Measurements from ENCODE around the gene SNX17. TPM values are rescaled to one million over a fixed set of nuclear protein-coding genes. Genes with fewer than 3 reads are reported as not detected.
"Not testable (repeated sequence)": the region's sequence is repeated elsewhere in the genome, so short reads cannot be mapped to it uniquely, and the experiment has no call there.

The SNX17 gene
- total RNA-seq, 4 donors from 2014 or later = 47.2 to 91.5 (median 56.3) TPM

DNA sequence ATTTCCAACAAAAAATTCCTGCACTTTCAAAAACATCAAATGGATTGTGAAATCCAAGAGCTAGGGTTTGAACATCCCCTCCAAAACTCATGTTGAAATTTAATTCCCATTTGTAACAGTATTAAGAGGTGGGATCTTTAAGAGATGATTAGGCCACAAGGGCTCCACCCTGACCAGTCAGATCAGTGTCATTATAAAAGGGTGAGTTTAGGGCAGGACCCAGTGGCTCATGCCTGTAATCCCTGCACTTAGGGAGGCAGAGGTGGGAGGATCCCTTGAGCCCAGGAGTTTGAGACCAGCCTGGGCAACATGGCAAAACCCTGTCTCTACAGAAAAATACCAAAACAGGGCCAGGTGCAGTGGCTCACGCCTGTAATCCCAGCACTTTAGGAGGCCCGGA is 22.8 kb upstream of the SNX17 start:
- Histone ChIP-seq H3K27ac (no peak overlapping the region), H3K9me3 (no peaks in the 10 kb centered on the region), H3K36me3 (peaks cover 0 to 3% of the 10 kb centered on the region in 2 donors), H3K4me1 (peaks cover 0 to 18% of the 10 kb centered on the region in 2 donors), H3K27me3 (no peaks in the 10 kb centered on the region), H3K4me3 (no peak overlapping the region)
- TF ChIP-seq POLR2A (IDR thresholded peaks at IDR 0.05) (no peak), CTCF (IDR thresholded peaks at IDR 0.05 in 4 of 5, conservative IDR thresholded peaks at IDR 0.05 in 1 of 5) (no peak)
- in situ Hi-C loops (cut with MboI; ENCODE audit: low sequenced_read_pairs in 4 of 4) (no loop called here), intact Hi-C loops (cut with DNase I; ENCODE audit: low total_unique reads) (no loop called here)
- ATAC-seq (peak in 1 of 2 donors; percentile 23), DNase-seq (no peak)

GRCh38 chr2:27350106-27350693 is 20.2 kb upstream of the SNX17 start:
- DNase-seq (no peak), ATAC-seq (no peak)
- no peak for TF ChIP-seq CTCF (IDR thresholded peaks at IDR 0.05 in 4 of 5, conservative IDR thresholded peaks at IDR 0.05 in 1 of 5)
- no peak for TF ChIP-seq POLR2A (IDR thresholded peaks at IDR 0.05)
- intact Hi-C loops (cut with DNase I; ENCODE audit: low total_unique reads) = no loop called here
- Histone ChIP-seq H3K27me3 (no peaks in the 10 kb centered on the region), H3K4me1 (peaks cover 22 to 43% of the 10 kb centered on the region in 2 donors), H3K36me3 (no peaks in the 10 kb centered on the region), H3K9me3 (no peaks in the 10 kb centered on the region), H3K27ac (no peak overlapping the region), H3K4me3 (no peak overlapping the region)
- in situ Hi-C loops (cut with MboI; ENCODE audit: low sequenced_read_pairs in 4 of 4) = no loop called here

GRCh38 chr2:27351802-27352598 is 18.4 kb upstream of the SNX17 start:
- H3K4me3 ChIP-seq = no peak overlapping the region
- H3K27ac ChIP-seq = peak overlapping the region in 1 of 4 donors; percentile 7
- peaks cover 29 to 47% of the 10 kb centered on the region in 2 donors for H3K4me1 ChIP-seq
- in situ Hi-C loops (cut with MboI; ENCODE audit: low sequenced_read_pairs in 4 of 4) (no loop called here), intact Hi-C loops (cut with DNase I; ENCODE audit: low total_unique reads) (no loop called here)
- DNase-seq = no peak
- TF ChIP-seq POLR2A (IDR thresholded peaks at IDR 0.05) = no peak
- H3K9me3 ChIP-seq = no peaks in the 10 kb centered on the region
- no peak for ATAC-seq
- H3K36me3 ChIP-seq = no peaks in the 10 kb centered on the region
- H3K27me3 ChIP-seq = no peaks in the 10 kb centered on the region

DNA sequence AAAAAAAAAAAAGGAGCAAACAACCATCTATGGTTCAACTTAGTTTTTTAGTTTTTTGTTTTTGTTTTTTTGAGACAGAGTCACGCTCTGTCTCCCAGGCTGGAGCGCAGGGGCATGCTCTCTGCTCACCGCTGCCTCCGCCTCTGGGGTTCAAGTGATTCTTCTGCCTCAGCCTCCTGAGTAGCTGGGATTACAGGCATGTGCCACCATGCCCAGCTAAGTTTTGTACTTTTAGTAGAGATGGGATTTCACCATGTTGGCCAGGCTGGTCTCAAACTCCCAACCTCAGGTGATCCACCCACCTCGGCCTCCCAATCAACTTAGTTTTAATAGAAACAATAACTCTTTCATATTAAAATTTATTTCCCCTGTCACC is 17.0 kb upstream of the SNX17 start:
- intact Hi-C loops (cut with DNase I; ENCODE audit: low total_unique reads); DNase-seq; H3K9me3 ChIP-seq; ATAC-seq; H3K36me3 ChIP-seq; H3K27me3 ChIP-seq; H3K4me3 ChIP-seq; in situ Hi-C loops (cut with MboI; ENCODE audit: low sequenced_read_pairs in 4 of 4): not testable (repeated sequence)
- H3K27ac ChIP-seq = peak overlapping the region; percentile 92 to 99 (median 94)
- H3K4me1 ChIP-seq = peaks cover 40 to 53% of the 10 kb centered on the region in 2 donors

DNA sequence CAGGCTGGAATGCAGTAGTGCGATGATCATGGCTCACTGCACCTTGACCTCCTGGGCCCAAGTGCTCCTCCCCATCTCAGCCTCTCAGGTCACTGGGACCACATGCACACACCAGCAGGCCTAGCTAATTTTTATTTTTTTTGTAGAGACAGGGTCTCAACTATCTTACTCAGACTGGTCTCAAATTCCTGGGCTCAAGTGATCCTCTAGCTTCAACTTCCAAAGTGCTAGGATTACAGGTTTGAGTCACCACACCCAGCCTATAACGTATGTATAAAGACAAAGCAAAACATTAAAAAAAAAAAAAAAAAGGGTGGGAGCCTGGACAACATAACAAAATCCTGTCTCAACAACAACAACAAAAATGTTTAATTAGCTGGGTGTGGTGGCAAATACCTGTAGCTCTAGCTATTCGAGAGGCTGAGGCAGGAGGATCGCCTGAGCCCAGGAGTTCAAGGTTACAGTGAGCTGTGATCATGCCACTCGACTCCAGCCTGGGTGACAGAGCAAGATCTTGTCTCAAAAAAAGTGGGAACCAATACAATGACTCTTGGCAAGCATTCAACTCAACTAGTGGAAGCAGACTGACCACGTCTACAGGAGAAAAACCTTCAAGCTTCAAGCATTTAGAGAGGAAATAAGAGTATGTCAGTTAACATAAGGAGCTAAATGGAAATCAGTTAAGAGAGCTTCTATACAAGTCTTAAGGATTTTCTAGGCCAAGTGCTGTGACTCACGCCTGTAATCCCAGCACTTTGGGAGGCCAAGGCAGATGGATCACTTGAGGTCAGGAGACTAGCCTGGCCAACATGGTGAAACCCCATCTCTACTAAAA is 16.4 kb upstream of the SNX17 start:
- peak; percentile 40 to 80 for DNase-seq
- H3K27ac ChIP-seq = peak overlapping the region; percentile 92 to 99 (median 94)
- H3K4me3 ChIP-seq = no peak overlapping the region
- H3K27me3 ChIP-seq = no peaks in the 10 kb centered on the region
- ATAC-seq = peak in 1 of 2 donors; percentile 29
- H3K9me3 ChIP-seq = no peaks in the 10 kb centered on the region
- intact Hi-C loops (cut with DNase I; ENCODE audit: low total_unique reads) (no loop called here), in situ Hi-C loops (cut with MboI; ENCODE audit: low sequenced_read_pairs in 4 of 4) (no loop called here)
- no peaks in the 10 kb centered on the region for H3K36me3 ChIP-seq
- TF ChIP-seq CTCF (IDR thresholded peaks at IDR 0.05 in 4 of 5, conservative IDR thresholded peaks at IDR 0.05 in 1 of 5) = no peak
- no peak for TF ChIP-seq POLR2A (IDR thresholded peaks at IDR 0.05)
- H3K4me1 ChIP-seq = peaks cover 42 to 53% of the 10 kb centered on the region in 2 donors

Data from gastrocnemius medialis (tissue), 4 donors.